Epithelial cell of proximal tubule (primary cell): Measurements from ENCODE around the gene HOXD11. TPM values are rescaled to one million over a fixed set of nuclear protein-coding genes. Genes with fewer than 3 reads are reported as not detected.

Experiments used
- DNase-seq: peaks from one replicate; pipeline ENCODE4 v3.0.0-alpha.2; 2011; ENCODE audit warnings: low read depth
- H3K4me3 ChIP-seq: 2 replicates; pipeline ENCODE4 v1.5.1; 2011; ENCODE audit warnings: low read depth, mild to moderate bottlenecking, low read length
- CTCF ChIP-seq: conservative IDR thresholded peaks from 2 replicates; pipeline ENCODE4 v1.5.1; 2012; ENCODE audit warnings: low read depth, mild to moderate bottlenecking, low read length
- total RNA-seq: library from RNA; depleted of rRNA; stranded (reverse); fragments of >200 nt; gene quantifications from 2 replicates; pipeline ENCODE4 v1.2.3, GENCODE V29; 2015

Gene HOXD11
- total RNA-seq, 1 donor from 2014 or later: 25.1 TPM

DNA sequence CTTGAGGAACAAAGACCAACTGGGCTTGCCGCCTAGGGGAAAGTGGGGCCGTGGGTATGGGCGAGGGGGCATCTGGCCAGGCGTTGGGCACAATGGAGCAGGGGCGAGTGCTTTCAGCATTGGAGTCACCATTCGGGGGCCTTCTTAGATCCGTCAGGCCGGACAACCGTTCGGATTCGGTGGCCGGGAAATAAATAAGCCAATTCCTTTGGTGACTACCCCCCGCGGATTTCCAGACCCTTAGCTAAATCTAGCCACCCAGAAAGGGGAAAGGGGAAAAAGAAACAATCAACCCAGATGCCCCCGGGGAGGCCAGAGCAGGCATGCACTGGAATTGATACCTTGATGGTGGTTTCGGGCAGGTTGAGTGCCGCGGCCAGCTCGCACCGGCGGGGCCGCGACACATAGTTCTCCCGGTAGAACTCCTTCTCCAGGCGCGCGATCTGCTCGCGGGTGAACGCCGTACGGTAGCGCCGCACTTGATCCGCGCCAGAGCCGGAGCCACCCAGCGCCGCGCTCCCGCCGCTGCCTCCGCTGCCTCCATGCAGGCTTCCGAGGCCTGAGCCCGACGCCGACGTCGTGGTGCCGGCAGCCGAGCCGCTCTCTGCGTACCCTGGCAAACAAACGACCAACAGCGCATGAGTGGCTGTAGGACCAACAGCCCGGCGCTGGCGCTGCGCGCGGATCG is 25.1 kb upstream of the HOXD11 start:
- no peak overlapping the region for H3K4me3 ChIP-seq
- DNase-seq: no peak
- TF ChIP-seq CTCF: no peak

DNA sequence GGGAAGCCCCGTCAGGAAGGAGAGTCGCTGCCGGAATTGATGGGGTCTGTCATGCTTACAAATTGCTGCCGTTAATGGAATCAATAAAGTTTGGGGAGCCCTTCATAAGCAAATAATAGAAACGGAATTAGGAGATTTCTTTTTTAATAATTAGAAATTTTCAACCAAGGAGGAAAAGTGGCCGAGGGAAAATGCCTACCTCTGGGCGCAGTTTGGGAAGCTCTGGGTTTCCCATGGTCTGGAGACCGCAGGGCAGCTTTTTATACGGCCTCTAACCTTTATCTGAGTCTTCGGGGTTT is 24.6 kb upstream of the HOXD11 start:
- H3K4me3 ChIP-seq: no peak overlapping the region
- no peak for DNase-seq
- TF ChIP-seq CTCF: no peak

GRCh38 chr2:176082824-176083751 is 24.0 kb upstream of the HOXD11 start:
- no peak for TF ChIP-seq CTCF
- DNase-seq: no peak
- no peak overlapping the region for H3K4me3 ChIP-seq

- no peak for TF ChIP-seq CTCF
- H3K4me3 ChIP-seq: no peak within 1 kb of the TSS
- DNase-seq: no peak
Measured at GRCh38 chr2:176083796-176084261, 23.3 kb upstream of the HOXD11 start, which contains the start of gene EVX2. Gene EVX2, minus strand, starts transcription at chr2:176083962. Its CDS starts 186 bp downstream, at chr2:176083776.

DNA sequence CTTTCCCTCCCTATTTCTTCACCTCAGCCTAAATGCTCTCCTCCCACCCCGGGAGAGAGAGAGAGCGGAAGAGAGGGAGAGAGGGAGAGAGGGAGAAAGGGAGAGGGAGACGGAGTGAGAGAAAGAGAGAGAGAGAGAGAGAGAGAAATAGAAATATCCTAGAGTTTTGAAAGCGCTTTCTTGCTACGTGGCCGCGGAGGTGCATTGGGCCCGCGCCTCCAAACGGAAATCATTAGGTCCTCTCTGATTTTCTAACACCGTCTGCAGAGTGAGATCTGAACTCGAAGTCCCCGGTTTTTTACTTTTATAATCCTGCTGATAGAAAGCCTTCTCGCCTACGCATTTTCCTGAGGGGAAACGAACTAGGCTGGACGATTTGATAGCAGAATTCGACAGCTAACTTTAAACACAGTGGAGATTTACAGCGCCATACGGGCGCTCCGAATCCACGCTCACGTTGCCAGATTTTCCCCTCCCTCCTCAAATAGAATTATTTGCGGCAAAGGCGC is 22.4 kb upstream of the HOXD11 start:
- TF ChIP-seq CTCF: no peak
- H3K4me3 ChIP-seq: no peak overlapping the region
- no peak for DNase-seq

- no peak for DNase-seq
- no peak overlapping the region for H3K4me3 ChIP-seq
- no peak for TF ChIP-seq CTCF
Measured at GRCh38 chr2:176085120-176085788, 21.8 kb upstream of the HOXD11 start.
